HEK293 (cell line): Measurements from ENCODE around the gene TSKU.

Experiments
- CTCF ChIP-seq: fragments of 450-650 bp; formaldehyde crosslinking; IDR thresholded peaks from 2 replicates; pipeline ENCODE4 v1.5.1; 2016; ENCODE audit warnings: missing biosample characterization, missing genetic modification characterization
- HOXA7 ChIP-seq: sonication (generic); formaldehyde crosslinking; IDR thresholded peaks from 2 replicates; pipeline ENCODE4 v1.8.1; 2022; ENCODE audit warnings: missing genetic modification reagents, borderline replicate concordance
- KLF16 ChIP-seq: fragments of 450-650 bp; formaldehyde crosslinking; IDR thresholded peaks from 2 replicates; pipeline ENCODE4 v1.5.1; 2017; ENCODE audit warnings: missing biosample characterization, missing genetic modification characterization
- REPIN1 ChIP-seq: fragments of 450-650 bp; formaldehyde crosslinking; IDR thresholded peaks from 2 replicates; pipeline ENCODE4 v1.5.1; 2017; ENCODE audit warnings: missing biosample characterization, missing genetic modification characterization, low read depth
- YY1 ChIP-seq: fragments of 450-650 bp; formaldehyde crosslinking; IDR thresholded peaks from 2 replicates; pipeline ENCODE4 v1.5.1; 2018; ENCODE audit warnings: missing biosample characterization, missing genetic modification characterization
- ZNF10 ChIP-seq: fragments of 450-650 bp; formaldehyde crosslinking; IDR thresholded peaks from 2 replicates; pipeline ENCODE4 v1.5.1; 2017; ENCODE audit warnings: missing biosample characterization, missing genetic modification characterization
- ZNF121 ChIP-seq: fragments of 450-650 bp; formaldehyde crosslinking; IDR thresholded peaks from 2 replicates; pipeline ENCODE4 v1.5.1; 2016; ENCODE audit warnings: missing biosample characterization, missing genetic modification characterization
- ZNF138 ChIP-seq: fragments of 450-650 bp; formaldehyde crosslinking; IDR thresholded peaks from 2 replicates; pipeline ENCODE4 v1.5.1; 2016; ENCODE audit warnings: missing biosample characterization, missing genetic modification characterization, borderline replicate concordance
- ZNF239 ChIP-seq: fragments of 450-650 bp; formaldehyde crosslinking; IDR thresholded peaks from 2 replicates; pipeline ENCODE4 v1.5.1; 2016; ENCODE audit warnings: missing biosample characterization, missing genetic modification characterization
- ZNF292 ChIP-seq: fragments of 450-650 bp; formaldehyde crosslinking; IDR thresholded peaks from 2 replicates; pipeline ENCODE4 v1.5.1; 2016; ENCODE audit warnings: low read depth, missing biosample characterization, missing genetic modification characterization, borderline replicate concordance
- ZNF362 ChIP-seq: fragments of 450-650 bp; formaldehyde crosslinking; IDR thresholded peaks from 2 replicates; pipeline ENCODE4 v1.5.1; 2016; ENCODE audit warnings: missing biosample characterization, missing genetic modification characterization
- ZNF501 ChIP-seq: fragments of 450-650 bp; formaldehyde crosslinking; IDR thresholded peaks from 2 replicates; pipeline ENCODE4 v1.5.1; 2016; ENCODE audit warnings: missing biosample characterization, missing genetic modification characterization
- ZNF629 ChIP-seq: fragments of 450-650 bp; formaldehyde crosslinking; IDR thresholded peaks from 2 replicates; pipeline ENCODE4 v1.5.1; 2017; ENCODE audit warnings: missing biosample characterization, missing genetic modification characterization

DNA sequence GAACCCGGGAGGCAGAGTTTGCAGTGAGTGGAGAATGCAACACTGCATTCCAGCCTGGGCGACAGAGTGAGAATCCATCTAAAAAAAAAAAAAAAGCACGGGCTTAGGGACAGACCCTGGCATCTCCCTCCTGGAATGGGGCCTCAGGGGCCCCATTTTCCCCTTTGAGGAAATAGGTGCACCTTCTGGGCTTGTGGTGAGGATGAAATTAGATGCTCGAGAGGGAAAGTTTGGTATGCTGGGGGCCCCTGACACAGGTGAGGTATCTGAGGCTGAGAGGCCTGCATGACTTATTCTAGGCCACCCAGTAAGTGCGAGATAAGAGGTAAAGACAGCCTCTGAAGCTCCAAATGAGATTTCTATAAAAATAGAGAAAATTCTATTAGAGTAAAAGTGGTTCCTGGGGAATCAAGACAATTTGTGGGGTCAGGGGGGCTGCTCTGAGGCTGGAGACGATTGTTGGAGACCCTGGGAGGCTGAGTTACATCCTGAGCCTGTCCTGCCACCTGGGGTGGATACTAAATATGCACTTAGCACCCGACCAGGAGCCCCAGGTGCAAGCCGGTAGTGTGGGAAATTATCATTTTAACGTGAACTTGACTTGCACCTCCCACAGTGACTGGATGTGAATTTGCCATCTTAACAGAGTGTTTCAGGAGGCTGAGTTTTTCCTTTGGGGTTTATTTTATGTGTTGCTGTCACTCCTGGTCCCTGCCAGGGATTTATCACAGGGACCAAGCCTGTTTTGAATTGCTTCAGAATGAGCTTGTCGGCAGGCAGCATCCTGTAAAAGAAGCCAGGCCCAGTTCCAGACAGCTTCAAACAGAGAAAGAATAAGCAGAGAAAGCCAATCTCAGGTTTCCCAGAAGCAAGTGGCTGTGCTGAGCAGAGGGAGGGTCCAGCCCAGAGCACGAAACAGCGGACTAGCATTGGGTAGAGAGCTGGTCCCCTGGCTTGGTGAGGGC lies 48.4 kb upstream of the TSKU start:
- TF ChIP-seq CTCF (no peak), REPIN1 (tag by site-specific recombination) (no peak), ZNF501 (tag by site-specific recombination) (no peak), ZNF10 (tag by site-specific recombination) (no peak), ZNF239 (tag by site-specific recombination) (no peak), HOXA7 (CRISPR knock-in tag) (no peak), ZNF138 (no peak), ZNF292 (tag by site-specific recombination) (no peak), YY1 (tag by site-specific recombination) (no peak), ZNF629 (tag by site-specific recombination) (no peak), ZNF362 (tag by site-specific recombination) (no peak), ZNF121 (tag by site-specific recombination) (no peak), KLF16 (tag by site-specific recombination) (no peak)
